K562 (cell line): Measurements from ENCODE around the gene CMTR2. TPM values are rescaled to one million over a fixed set of nuclear protein-coding genes. Genes with fewer than 3 reads are reported as not detected.

Experiments used
- ATAC-seq: fragments of 200-7000 bp; cut with Tn5 transposase; 3 replicates; pipeline ENCODE4 v1.9.1; 2020; ENCODE audit warnings: moderate library complexity
- BruUV-seq: library from RNA; stranded (reverse); fragments of 400-500 nt; replicated peaks from 2 replicates; lab custom pipeline; 2021; lab: Mats Ljungman, UMichigan
- CTCF ChIA-PET: fragments of 300-600 bp; formaldehyde crosslinking; extraction: SDS; loops from one replicate; lab custom pipeline; 2021; ENCODE audit warnings: low intra/inter-chr PET ratio; lab: Yijun Ruan, JAX
- POLR2A ChIA-PET: fragments of 300-600, 350-650 bp; sonication (Branson Sonifier 250); formaldehyde crosslinking; extraction: SDS; loops from one replicate; lab custom pipeline; 2021; ENCODE audit warnings: antibody characterized with exemption, inconsistent platforms; lab: Yijun Ruan, JAX
- DNase-seq, 4 experiments: peaks; one replicate each; pipeline versions ENCODE4 v3.0.0 to v3.0.0-alpha.2; 2011 to 2018; ENCODE audit warnings: low spot score in 3 of 4, mixed read lengths in 3 of 4; ENCODE audit errors: extremely low read depth in 1 of 4
- FAIRE-seq: peaks from 2 replicates; lab custom pipeline; 2011; peaks lifted over from hg19 to GRCh38; lab: Jason Lieb, UNC
- H2AFZ ChIP-seq: 2 replicates; pipeline ENCODE4 v1.6.0; 2011; ENCODE audit warnings: low read depth, low read length, control low read depth, inconsistent platforms
- H3K27ac ChIP-seq: fragments of 200-600 bp; 3 replicates; pipeline ENCODE4 v1.8.0; 2011; ENCODE audit warnings: low read depth, mild to moderate bottlenecking, control low read depth, inconsistent platforms, low read length, moderate library complexity, mixed read lengths; ENCODE audit errors: extremely low read depth
- H3K27me3 ChIP-seq, 2 experiments: fragments of 300-600 bp in 1 of 2; 2 replicates in 1 of 2; 3 replicates in 1 of 2; pipeline versions ENCODE4 v1.6.0 to v1.8.0; 2011; ENCODE audit warnings: inconsistent platforms in 2 of 2, low read length in 2 of 2, mild to moderate bottlenecking in 1 of 2, mixed read lengths in 1 of 2, moderate library complexity in 1 of 2; ENCODE audit not compliant: control insufficient read depth in 2 of 2, insufficient read depth in 2 of 2
- H3K36me3 ChIP-seq: fragments of 300-600 bp; 3 replicates; pipeline ENCODE4 v1.8.0; 2011; ENCODE audit warnings: mild to moderate bottlenecking, low read length, inconsistent platforms; ENCODE audit not compliant: control insufficient read depth, insufficient read depth
- H3K4me1 ChIP-seq, 2 experiments: fragments of 200-600 bp in 1 of 2; replicated peaks in 1 of 2; 2 replicates in 1 of 2; 3 replicates in 1 of 2; pipeline versions ENCODE4 v1.5.1 to v1.8.0; 2011; ENCODE audit warnings: inconsistent platforms in 2 of 2, low read length in 2 of 2, mild to moderate bottlenecking in 1 of 2, mixed read lengths in 1 of 2, moderate library complexity in 1 of 2; ENCODE audit not compliant: control insufficient read depth in 2 of 2, insufficient read depth in 2 of 2
- H3K4me2 ChIP-seq: 2 replicates; pipeline ENCODE4 v1.6.1; 2011; ENCODE audit warnings: low read length, control low read depth, inconsistent platforms, mixed read lengths; ENCODE audit not compliant: insufficient read depth
- H3K4me3 ChIP-seq: fragments of 200-600 bp; sonication (generic), shearing (Covaris generic); 2 replicates; pipeline ENCODE4 v1.5.1; 2016; ENCODE audit warnings: control low read depth, inconsistent platforms
- H3K79me2 ChIP-seq: fragments of 200-600 bp; 3 replicates; pipeline ENCODE4 v1.8.0; 2011; ENCODE audit warnings: low read length, inconsistent platforms; ENCODE audit not compliant: control insufficient read depth, insufficient read depth
- H3K9ac ChIP-seq, 2 experiments: 2 replicates each; pipeline versions ENCODE4 v1.6.0 to v1.6.1; 2011; ENCODE audit warnings: low read depth in 2 of 2, low read length in 2 of 2, control low read depth in 1 of 2, inconsistent platforms in 1 of 2, mild to moderate bottlenecking in 1 of 2, mixed read lengths in 1 of 2; ENCODE audit not compliant: insufficient read depth in 1 of 2
- H3K9me1 ChIP-seq: one replicate; pipeline ENCODE4 v1.6.0; 2011; ENCODE audit warnings: inconsistent platforms, mild to moderate bottlenecking, low read length, moderate library complexity; ENCODE audit not compliant: control insufficient read depth, insufficient read depth
- H3K9me3 ChIP-seq: replicated peaks from 2 replicates; pipeline ENCODE4 v1.5.1; 2011; ENCODE audit warnings: low read depth, low read length, inconsistent platforms; ENCODE audit not compliant: control insufficient read depth, insufficient read depth
- H4K20me1 ChIP-seq: replicated peaks from 2 replicates; pipeline ENCODE4 v1.6.1; 2011; ENCODE audit warnings: low read length, inconsistent platforms, mixed read lengths; ENCODE audit not compliant: control insufficient read depth, insufficient read depth
- NRF1 ChIP-seq, 2 experiments: fragments of 450-650 bp; IDR thresholded peaks in 1 of 2; conservative IDR thresholded peaks in 1 of 2; 2 replicates each; pipeline ENCODE4 v1.6.1; 2014; ENCODE audit warnings: mild to moderate bottlenecking in 2 of 2
- POU5F1 ChIP-seq: fragments of 150-350 bp; IDR thresholded peaks from 2 replicates; pipeline ENCODE4 v1.6.1; 2014; ENCODE audit warnings: borderline replicate concordance, low read length, low read depth, mild to moderate bottlenecking; ENCODE audit not compliant: partially characterized antibody
- RAD21 ChIP-seq, 2 experiments: fragments of 250-450 bp in 1 of 2; fragments of 450-650 bp in 1 of 2; sonication (Bioruptor Pico) in 1 of 2; formaldehyde crosslinking in 1 of 2; IDR thresholded peaks in 1 of 2; conservative IDR thresholded peaks in 1 of 2; 2 replicates each; pipeline versions ENCODE4 v1.4.0 to v1.8.0; 2020 to 2022; ENCODE audit warnings: mild to moderate bottlenecking in 2 of 2, moderate library complexity in 1 of 2
- SPI1 ChIP-seq: IDR thresholded peaks from 2 replicates; pipeline ENCODE4 v1.6.1; 2011; ENCODE audit warnings: low read depth, low read length, control low read depth, borderline replicate concordance
- WGBS: fragments of 100-300 bp; shearing (Covaris generic); methylation state at CpG from one replicate; pipeline ENCODE4 v1.1.6; 2016; ENCODE audit warnings: low coverage, mixed read lengths; ENCODE audit not compliant: insufficient coverage; ENCODE audit errors: missing lambda C conversion rate; 5-methylcytosine and 5-hydroxymethylcytosine counted together
- in situ Hi-C: fragments of 300-500 bp; cut with MboI; formaldehyde crosslinking; loops from 4 replicates; pipeline ENCODE4 v1.15.0; 2018; ENCODE audit warnings: inconsistent platforms, mixed read lengths
- intact Hi-C: fragments of 100-400 bp; cut with micrococcal nuclease; formaldehyde crosslinking; loops from 2 replicates; pipeline ENCODE4 v1.14.2; 2022
- polyA plus RNA-seq, 8 experiments: library from polyadenylated mRNA; depleted of rRNA in 4 of 8; stranded (reverse) in 5 of 8; unstranded in 3 of 8; fragments of >200 nt; fragmentation: Nextera tagmentation in 2 of 8; fragmentation: Illumina TruSeq in 1 of 8; extraction: Ambion mirVana in 2 of 8; extraction: Trizol in 1 of 8; gene quantifications; 2 replicates each; pipeline versions ENCODE4 v1.2.1 to v1.2.3, GENCODE V29; 2011 to 2014; ENCODE audit warnings: inconsistent platforms in 1 of 8, missing spikeins in 1 of 8
- total RNA-seq, 7 experiments: library from RNA; depleted of rRNA in 6 of 7; stranded (reverse); fragments of >200 nt in 6 of 7; fragmentation: Illumina TruSeq in 2 of 7; extraction: Trizol in 2 of 7; gene quantifications; 2 replicates each; pipeline versions ENCODE4 v1.2.1 to v1.2.3, GENCODE V29; 2011 to 2021; ENCODE audit warnings: low replicate concordance in 1 of 7
- TF ChIP-seq, protein P1 (sequence below), 3 experiments: IDR thresholded peaks in 2 of 3; conservative IDR thresholded peaks in 1 of 3; 2 replicates each; pipeline ENCODE4 v1.5.1; 2011 to 2012; ENCODE audit warnings: low read length in 3 of 3, mild to moderate bottlenecking in 3 of 3, control low read depth in 2 of 3, improper control_type of control experiment in 1 of 3, inconsistent platforms in 1 of 3, low read depth in 1 of 3, mixed read lengths in 1 of 3, moderate library complexity in 1 of 3; ENCODE audit not compliant: insufficient read depth in 2 of 3

Gene CMTR2
- total and polyA plus RNA-seq, 9 of the 15 experiments (the other 6 are each of a cell fraction or from before 2014, with no cell fraction given) = 4.6 to 24.8 (median 12.7) TPM

GRCh38 chr16:71249399-71249798, 39.8 kb downstream of the CMTR2 start:
- POLR2A ChIA-PET = no interaction called here
- no peaks in the 10 kb centered on the region for H3K9me3 ChIP-seq
- peak; percentile 63; the same call in 2 of the 3 replicates for ATAC-seq
- H4K20me1 ChIP-seq = no peaks in the 10 kb centered on the region
- FAIRE-seq = no peak
- DNase-seq = peak in 2 of 4 experiments; percentile 8 to 9
- WGBS = 0% methylated on average over 1 of the region's 1 CpG
- BruUV-seq = no TSS peak
- H3K36me3 ChIP-seq = no peaks in the 10 kb centered on the region
- peaks cover 3 to 5% of the 10 kb centered on the region in 2 experiments; a peak in 3 of 5 replicates for H3K27me3 ChIP-seq
- H3K9me1 ChIP-seq = peaks cover 4% of the 10 kb centered on the region
- no peaks in the 10 kb centered on the region for H3K79me2 ChIP-seq
- H2AFZ ChIP-seq = no peak overlapping the region
- H3K4me2 ChIP-seq = no peak overlapping the region
- H3K27ac ChIP-seq = no peak overlapping the region
- TF ChIP-seq, protein P1, sequence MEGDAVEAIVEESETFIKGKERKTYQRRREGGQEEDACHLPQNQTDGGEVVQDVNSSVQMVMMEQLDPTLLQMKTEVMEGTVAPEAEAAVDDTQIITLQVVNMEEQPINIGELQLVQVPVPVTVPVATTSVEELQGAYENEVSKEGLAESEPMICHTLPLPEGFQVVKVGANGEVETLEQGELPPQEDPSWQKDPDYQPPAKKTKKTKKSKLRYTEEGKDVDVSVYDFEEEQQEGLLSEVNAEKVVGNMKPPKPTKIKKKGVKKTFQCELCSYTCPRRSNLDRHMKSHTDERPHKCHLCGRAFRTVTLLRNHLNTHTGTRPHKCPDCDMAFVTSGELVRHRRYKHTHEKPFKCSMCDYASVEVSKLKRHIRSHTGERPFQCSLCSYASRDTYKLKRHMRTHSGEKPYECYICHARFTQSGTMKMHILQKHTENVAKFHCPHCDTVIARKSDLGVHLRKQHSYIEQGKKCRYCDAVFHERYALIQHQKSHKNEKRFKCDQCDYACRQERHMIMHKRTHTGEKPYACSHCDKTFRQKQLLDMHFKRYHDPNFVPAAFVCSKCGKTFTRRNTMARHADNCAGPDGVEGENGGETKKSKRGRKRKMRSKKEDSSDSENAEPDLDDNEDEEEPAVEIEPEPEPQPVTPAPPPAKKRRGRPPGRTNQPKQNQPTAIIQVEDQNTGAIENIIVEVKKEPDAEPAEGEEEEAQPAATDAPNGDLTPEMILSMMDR (IDR thresholded peaks at IDR 0.05 in 2 of 3, conservative IDR thresholded peaks at IDR 0.05 in 1 of 3; ENCODE audit: insufficient read depth in 2 of 3, low read depth in 1 of 3, low read length in 3 of 3) = peak; percentile 13 to 57 (median 56); a peak in 4 of 6 replicates
- TF ChIP-seq SPI1 (peak; percentile 56; the same call in 1 of the 2 replicates), POU5F1 (no peak), RAD21 (CRISPR knock-in tag; conservative IDR thresholded peaks at IDR 0.05 in 1 of 2, IDR thresholded peaks at IDR 0.05 in 1 of 2) (peak; percentile 15 to 40; a peak in 2 of 4 replicates), NRF1 (conservative IDR thresholded peaks at IDR 0.05 in 1 of 2, IDR thresholded peaks at IDR 0.05 in 1 of 2) (no peak)
- H3K9ac ChIP-seq = no peak overlapping the region
- in situ Hi-C loops (no loop called here), intact Hi-C loops (no loop called here)
- H3K4me3 ChIP-seq = no peak overlapping the region
- CTCF ChIA-PET = interaction anchor here (0.8 kb wide), 1 partner anchor 63 kb away, joined by 5 read pairs; no protein-coding TSS in a partner anchor
- H3K4me1 ChIP-seq = no peaks in the 10 kb centered on the region
